ENCODE data around the gene NSDHL. TPM values are rescaled to one million over a fixed set of nuclear protein-coding genes. Genes with fewer than 3 reads are reported as not detected.

Gene NSDHL
- total and polyA plus RNA-seq, 2 experiments from 2014 or later = 14.6 to 69.6 TPM

- Histone ChIP-seq H3K36me3 (no peaks in the 10 kb centered on the region), H3K27ac (no peak overlapping the region), H3K9me3 (ENCODE audit: low read depth) (no peaks in the 10 kb centered on the region), H3K27me3 (no peaks in the 10 kb centered on the region), H3K4me3 (no peak overlapping the region), H3K4me1 (ENCODE audit: low read depth) (no peaks in the 10 kb centered on the region)
- DNase-seq (ENCODE audit: low read depth in 1 of 2, low spot score in 1 of 2) = no peak
- TF ChIP-seq CTCF (IDR thresholded peaks at IDR 0.05; ENCODE audit: low read depth, low read length) = no peak
Measured at GRCh38 chrX:152872522-152872921, 41.7 kb downstream of the NSDHL start.

- Histone ChIP-seq H3K4me3 (no peak overlapping the region), H3K27ac (no peak overlapping the region)
Measured at GRCh38 chrX:152873361-152873760, 42.5 kb downstream of the NSDHL start.

GRCh38 chrX:152876931-152877840, 46.3 kb downstream of the NSDHL start:
- Histone ChIP-seq H3K27me3 (no peaks in the 10 kb centered on the region), H3K9me3 (ENCODE audit: low read depth) (no peaks in the 10 kb centered on the region), H3K4me1 (ENCODE audit: low read depth) (no peaks in the 10 kb centered on the region), H3K4me3 (no peak overlapping the region), H3K27ac (no peak overlapping the region), H3K36me3 (no peaks in the 10 kb centered on the region)
- no peak for DNase-seq (ENCODE audit: low read depth in 1 of 2, low spot score in 1 of 2)
- no peak for TF ChIP-seq CTCF (IDR thresholded peaks at IDR 0.05; ENCODE audit: low read depth, low read length)

More at GRCh38 chrX:152873361-152873760, 42.5 kb downstream of the NSDHL start:
- no peaks in the 10 kb centered on the region for H3K36me3 ChIP-seq
- no peaks in the 10 kb centered on the region for H3K9me3 ChIP-seq (ENCODE audit: low read depth)
- H3K27me3 ChIP-seq = no peaks in the 10 kb centered on the region
- no peak for DNase-seq (ENCODE audit: low read depth in 1 of 2, low spot score in 1 of 2)
- H3K4me1 ChIP-seq (ENCODE audit: low read depth) = no peaks in the 10 kb centered on the region
- no peak for TF ChIP-seq CTCF (IDR thresholded peaks at IDR 0.05; ENCODE audit: low read depth, low read length)

- Histone ChIP-seq H3K4me3 (no peak overlapping the region), H3K4me1 (ENCODE audit: low read depth) (no peaks in the 10 kb centered on the region), H3K27ac (no peak overlapping the region), H3K27me3 (no peaks in the 10 kb centered on the region), H3K9me3 (ENCODE audit: low read depth) (no peaks in the 10 kb centered on the region), H3K36me3 (no peaks in the 10 kb centered on the region)
- TF ChIP-seq CTCF (IDR thresholded peaks at IDR 0.05; ENCODE audit: low read depth, low read length) = no peak
- DNase-seq (ENCODE audit: low read depth in 1 of 2, low spot score in 1 of 2) = no peak
Measured at GRCh38 chrX:152878976-152879755, 48.3 kb downstream of the NSDHL start.

GRCh38 chrX:152881289-152881688, 50.4 kb downstream of the NSDHL start:
- TF ChIP-seq CTCF (IDR thresholded peaks at IDR 0.05; ENCODE audit: low read depth, low read length) = no peak
- Histone ChIP-seq H3K27me3 (no peaks in the 10 kb centered on the region), H3K4me3 (no peak overlapping the region), H3K9me3 (ENCODE audit: low read depth) (no peaks in the 10 kb centered on the region), H3K4me1 (ENCODE audit: low read depth) (no peaks in the 10 kb centered on the region), H3K36me3 (no peaks in the 10 kb centered on the region), H3K27ac (no peak overlapping the region)
- no peak for DNase-seq (ENCODE audit: low read depth in 1 of 2, low spot score in 1 of 2)
